ENCODE measurements around the gene REN. TPM values are rescaled to one million over a fixed set of nuclear protein-coding genes. Genes with fewer than 3 reads are reported as not detected.

The REN gene
- total and polyA plus RNA-seq, 2 of the 8 experiments (the other 6 are each of a cell fraction or from before 2014, with no cell fraction given) = 0.05 TPM; not detected in 1

- H4K5ac ChIP-seq (ENCODE audit: insufficient read length, low read depth, low read length) = no peak overlapping the region
- H3K27ac ChIP-seq (ENCODE audit: low read depth, low read length) = no peak overlapping the region
- H3K4ac ChIP-seq (replicated peaks; ENCODE audit: insufficient read length, low read depth, low read length) = no peak overlapping the region
- no peaks in the 10 kb centered on the region for H3K36me3 ChIP-seq (ENCODE audit: control insufficient read depth in 2 of 4, insufficient read depth in 4 of 4, low read length in 3 of 4)
- H3K79me2 ChIP-seq (ENCODE audit: control insufficient read depth in 1 of 2, insufficient read depth in 2 of 2, low read length in 2 of 2) = no peaks in the 10 kb centered on the region
- H2AFZ ChIP-seq (ENCODE audit: low read length) = no peak overlapping the region
- H2BK15ac ChIP-seq (ENCODE audit: low read length) = no peak overlapping the region
- FAIRE-seq = no peak
- no peaks in the 10 kb centered on the region for H3K4me1 ChIP-seq (replicated peaks in 1 of 4; ENCODE audit: control insufficient read depth in 3 of 4, insufficient read depth in 4 of 4, low read length in 3 of 4)
- H3K4me3 ChIP-seq (ENCODE audit: extremely low read depth in 1 of 4, insufficient read depth in 2 of 4, low read depth in 3 of 4, low read length in 4 of 4) = no peak overlapping the region
- no peak overlapping the region for H2BK12ac ChIP-seq (ENCODE audit: low read depth, low read length)
- CTCF ChIA-PET (ENCODE audit: partially characterized antibody) = interaction anchor here (0.6 to 7.0 kb wide), 16 partner anchors 10 to 209 kb away, joined by 3 to 73 read pairs (median 4); partner anchors contain the start of genes GOLT1A and PLEKHA6
- no peak overlapping the region; a peak in 1 of 4 replicates for H3K4me2 ChIP-seq (ENCODE audit: insufficient read depth in 1 of 2, low read depth in 2 of 2, low read length in 2 of 2)
- no peak overlapping the region for H2BK120ac ChIP-seq (replicated peaks; ENCODE audit: low read depth, low read length)
- H3K9me3 ChIP-seq (ENCODE audit: insufficient read depth in 2 of 2, low read depth in 1 of 2, low read length in 1 of 2) = no peaks in the 10 kb centered on the region
- H4K20me1 ChIP-seq (replicated peaks in 1 of 2; ENCODE audit: control insufficient read depth in 1 of 2, insufficient read depth in 2 of 2, low read length in 2 of 2) = no peaks in the 10 kb centered on the region
- H4K91ac ChIP-seq (replicated peaks; ENCODE audit: insufficient read length, low read length) = no peak overlapping the region
- no peak overlapping the region for H4K8ac ChIP-seq (ENCODE audit: extremely low read depth, insufficient read depth, low read length)
- H2AK5ac ChIP-seq (ENCODE audit: low read depth, low read length) = no peak overlapping the region
- no peak for DNase-seq (ENCODE audit: low read depth in 1 of 2, low spot score in 2 of 2)
- 92% methylated on average over 11 of the region's 11 CpGs; no CpG with 5 or more reads in 1 of the 2 experiments for WGBS, 2 experiments (ENCODE audit: extremely low coverage in 1 of 2, insufficient coverage in 1 of 2, insufficient read length in 1 of 2, insufficient replicate concordance in 2 of 2, low coverage in 1 of 2, low lambda C conversion rate in 2 of 2, missing lambda C conversion rate in 1 of 2)
- H3K27me3 ChIP-seq (replicated peaks in 1 of 4; ENCODE audit: control insufficient read depth in 3 of 4, extremely low read depth in 1 of 4, insufficient read depth in 3 of 4, low read length in 3 of 4) = peaks cover 0 to 8% (median 6%) of the 10 kb centered on the region in 4 experiments; a peak in 4 of 7 replicates
- no peak overlapping the region for H3K9ac ChIP-seq (replicated peaks in 1 of 4; ENCODE audit: extremely low read depth in 1 of 4, low read depth in 3 of 4, low read length in 3 of 4)
- no peak overlapping the region for H2BK5ac ChIP-seq (ENCODE audit: low read depth, low read length)
- H2BK20ac ChIP-seq (ENCODE audit: low read length) = no peak overlapping the region
- no peak overlapping the region for H3K14ac ChIP-seq (ENCODE audit: insufficient read length)
- H3K56ac ChIP-seq (replicated peaks; ENCODE audit: insufficient read length, low read depth, low read length) = no peak overlapping the region
- no peaks in the 10 kb centered on the region for H3K79me1 ChIP-seq (ENCODE audit: low read depth, low read length)
- POLR2A ChIA-PET (ENCODE audit: partially characterized antibody) = interaction anchor here (0.8 to 2.6 kb wide), 4 partner anchors 8 to 17 kb away, joined by 3 to 10 read pairs (median 5); no protein-coding TSS in a partner anchor
- TF ChIP-seq EZH2 (IDR thresholded peaks at IDR 0.05; ENCODE audit: low read depth, low read length, severe bottlenecking) (no peak), TAF7 (optimal IDR thresholded peaks at IDR 0.05; ENCODE audit: borderline replicate concordance, low read depth, low read length) (no peak), EGR1 (IDR thresholded peaks at IDR 0.05; ENCODE audit: borderline replicate concordance, low read depth, low read length) (no peak), GTF2F1 (IDR thresholded peaks at IDR 0.05; ENCODE audit: borderline replicate concordance, low read depth, low read length) (no peak), POU5F1 (IDR thresholded peaks at IDR 0.05; ENCODE audit: low read depth, low read length) (no peak), SIRT6 (IDR thresholded peaks at IDR 0.05; ENCODE audit: low read length) (no peak), SP4 (IDR thresholded peaks at IDR 0.05; ENCODE audit: low read length) (no peak), RNF2 (IDR thresholded peaks at IDR 0.05; ENCODE audit: borderline replicate concordance, low read depth, low read length, missing control alignments, poor library complexity, severe bottlenecking) (no peak)
- H3K18ac ChIP-seq (ENCODE audit: extremely low read depth, low read length) = no peak overlapping the region
- no peak overlapping the region for H3K23ac ChIP-seq (ENCODE audit: insufficient read length)
- H3K23me2 ChIP-seq (ENCODE audit: low read depth, low read length) = no peaks in the 10 kb centered on the region; the same call in 1 of the 2 replicates
These were observed 23.0 kb upstream of the REN start for GRCh38 chr1:204188959-204189639.
